BE2C (cell line): ENCODE measurements around the gene ABCD3.

Experiments
- DNase-seq: peaks from one replicate; pipeline ENCODE4 v3.0.0-alpha.2; 2020
- H3K27me3 ChIP-seq: fragments of 250-450 bp; sonication (Bioruptor Pico); 2 replicates; pipeline ENCODE4 v1.5.1; 2020; ENCODE audit warnings: mild to moderate bottlenecking
- H3K36me3 ChIP-seq: fragments of 250-450 bp; sonication (Bioruptor Pico); 2 replicates; pipeline ENCODE4 v1.5.1; 2020; ENCODE audit warnings: mild to moderate bottlenecking
- H3K4me1 ChIP-seq: fragments of 250-450 bp; sonication (Bioruptor Pico); 2 replicates; pipeline ENCODE4 v1.5.1; 2020
- H3K4me3 ChIP-seq: 2 replicates; pipeline ENCODE4 v1.5.1; 2011; ENCODE audit warnings: low read depth, low read length
- H3K9me3 ChIP-seq: fragments of 250-450 bp; sonication (Bioruptor Pico); 2 replicates; pipeline ENCODE4 v1.5.1; 2020
- TF ChIP-seq, protein P1 (sequence below): IDR thresholded peaks from 2 replicates; pipeline ENCODE4 v1.5.1; 2012; ENCODE audit warnings: mild to moderate bottlenecking, low read depth, low read length

ABCD3 gene

DNA sequence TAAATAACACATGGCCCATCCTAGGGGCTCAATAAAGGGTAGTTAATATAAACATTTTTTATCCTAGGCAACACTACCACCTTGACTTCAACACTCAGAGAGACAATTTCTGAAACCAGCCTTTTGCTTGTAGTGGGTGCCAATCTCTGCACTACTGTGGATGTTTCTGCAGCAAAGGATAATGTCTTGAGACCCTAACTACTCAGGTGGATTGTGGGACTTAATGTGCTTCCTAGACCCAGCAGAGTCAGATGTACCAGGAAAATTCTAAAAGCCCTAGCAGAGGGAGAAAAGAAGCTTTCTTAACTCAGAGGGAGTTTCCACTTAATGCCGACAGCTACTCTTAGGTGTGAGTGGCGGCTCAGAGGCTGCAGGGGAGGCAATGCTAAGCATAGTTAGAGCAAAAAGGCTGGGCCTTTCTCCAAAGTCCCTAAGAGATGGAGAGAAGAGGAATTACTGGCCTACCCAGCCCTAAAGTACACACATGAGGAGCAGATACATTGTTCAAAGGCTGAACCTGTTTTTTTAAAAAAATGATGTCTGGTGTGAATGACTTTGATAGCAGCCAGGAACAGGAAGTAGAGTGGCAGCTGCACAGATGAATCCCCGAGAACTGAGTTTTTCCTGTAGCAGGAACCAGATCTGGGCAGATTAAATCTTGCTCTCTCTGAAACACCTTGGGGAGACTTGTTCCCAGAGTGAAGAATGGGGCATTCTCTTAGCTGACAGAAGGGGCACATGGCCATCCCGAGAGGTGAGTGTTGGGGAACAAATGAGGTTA is 33.5 kb upstream of the ABCD3 start:
- TF ChIP-seq, protein P1, sequence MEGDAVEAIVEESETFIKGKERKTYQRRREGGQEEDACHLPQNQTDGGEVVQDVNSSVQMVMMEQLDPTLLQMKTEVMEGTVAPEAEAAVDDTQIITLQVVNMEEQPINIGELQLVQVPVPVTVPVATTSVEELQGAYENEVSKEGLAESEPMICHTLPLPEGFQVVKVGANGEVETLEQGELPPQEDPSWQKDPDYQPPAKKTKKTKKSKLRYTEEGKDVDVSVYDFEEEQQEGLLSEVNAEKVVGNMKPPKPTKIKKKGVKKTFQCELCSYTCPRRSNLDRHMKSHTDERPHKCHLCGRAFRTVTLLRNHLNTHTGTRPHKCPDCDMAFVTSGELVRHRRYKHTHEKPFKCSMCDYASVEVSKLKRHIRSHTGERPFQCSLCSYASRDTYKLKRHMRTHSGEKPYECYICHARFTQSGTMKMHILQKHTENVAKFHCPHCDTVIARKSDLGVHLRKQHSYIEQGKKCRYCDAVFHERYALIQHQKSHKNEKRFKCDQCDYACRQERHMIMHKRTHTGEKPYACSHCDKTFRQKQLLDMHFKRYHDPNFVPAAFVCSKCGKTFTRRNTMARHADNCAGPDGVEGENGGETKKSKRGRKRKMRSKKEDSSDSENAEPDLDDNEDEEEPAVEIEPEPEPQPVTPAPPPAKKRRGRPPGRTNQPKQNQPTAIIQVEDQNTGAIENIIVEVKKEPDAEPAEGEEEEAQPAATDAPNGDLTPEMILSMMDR, result no peak
- DNase-seq, result no peak
- Histone ChIP-seq H3K27me3 (no peaks in the 10 kb centered on the region), H3K4me1 (peaks cover 7% of the 10 kb centered on the region), H3K9me3 (no peaks in the 10 kb centered on the region), H3K36me3 (no peaks in the 10 kb centered on the region), H3K4me3 (no peak overlapping the region)

DNA sequence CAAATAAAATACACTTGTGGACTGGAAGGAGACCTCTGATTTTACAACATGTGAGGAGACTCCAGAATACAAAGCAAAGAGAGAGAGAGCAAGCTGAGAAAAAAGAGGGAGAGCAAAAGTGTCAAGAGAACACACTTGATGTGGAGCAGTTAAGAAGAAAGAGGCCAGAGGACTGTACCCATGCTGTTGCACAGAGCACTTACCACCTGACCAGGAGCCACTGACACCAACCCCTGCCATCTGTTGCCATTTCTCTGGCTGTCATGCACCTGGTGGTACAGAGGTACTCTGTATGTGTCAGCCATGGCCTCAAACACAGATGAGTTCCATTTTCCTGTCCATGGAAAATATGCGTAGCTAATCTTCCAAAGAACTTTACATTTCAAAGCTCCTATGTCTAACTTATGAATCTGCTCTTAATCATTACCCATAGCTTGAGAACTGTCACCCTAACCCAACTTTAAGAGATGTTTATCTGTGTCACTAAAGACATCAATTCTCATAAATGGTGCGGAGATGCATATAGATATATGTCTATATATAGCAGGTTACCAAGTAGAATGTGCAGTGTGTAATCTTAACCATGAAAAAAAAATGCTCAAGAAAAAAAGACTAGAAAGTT is 32.8 kb upstream of the ABCD3 start:
- Histone ChIP-seq H3K9me3 (no peaks in the 10 kb centered on the region), H3K36me3 (no peaks in the 10 kb centered on the region), H3K27me3 (no peaks in the 10 kb centered on the region), H3K4me1 (peaks cover 7% of the 10 kb centered on the region), H3K4me3 (no peak overlapping the region)
- TF ChIP-seq, protein P1, result no peak
- no peak for DNase-seq

DNA sequence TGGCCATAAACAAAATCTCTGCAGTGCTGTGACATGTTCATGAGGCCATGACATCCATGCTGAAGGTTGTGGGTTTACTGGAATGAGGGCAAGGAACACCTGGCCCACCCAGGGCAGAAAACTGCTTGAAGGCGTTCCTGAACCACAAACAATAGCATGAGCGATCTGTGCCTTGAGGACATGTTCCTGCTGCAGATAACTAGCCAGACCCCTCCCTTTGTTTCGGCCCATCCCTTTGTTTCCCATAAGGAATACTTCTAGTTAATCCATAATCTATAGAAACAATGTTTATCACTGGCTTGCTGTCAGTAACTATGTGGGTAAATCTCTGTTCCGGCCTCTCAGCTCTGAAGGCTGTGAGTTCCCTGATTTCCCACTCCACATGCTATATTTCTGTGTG is 28.9 kb upstream of the ABCD3 start:
- Histone ChIP-seq H3K4me3 (no peak overlapping the region), H3K36me3 (no peaks in the 10 kb centered on the region), H3K27me3 (no peaks in the 10 kb centered on the region), H3K4me1 (peaks cover 7% of the 10 kb centered on the region), H3K9me3 (no peaks in the 10 kb centered on the region)
- TF ChIP-seq, protein P1, result no peak
- no peak for DNase-seq

DNA sequence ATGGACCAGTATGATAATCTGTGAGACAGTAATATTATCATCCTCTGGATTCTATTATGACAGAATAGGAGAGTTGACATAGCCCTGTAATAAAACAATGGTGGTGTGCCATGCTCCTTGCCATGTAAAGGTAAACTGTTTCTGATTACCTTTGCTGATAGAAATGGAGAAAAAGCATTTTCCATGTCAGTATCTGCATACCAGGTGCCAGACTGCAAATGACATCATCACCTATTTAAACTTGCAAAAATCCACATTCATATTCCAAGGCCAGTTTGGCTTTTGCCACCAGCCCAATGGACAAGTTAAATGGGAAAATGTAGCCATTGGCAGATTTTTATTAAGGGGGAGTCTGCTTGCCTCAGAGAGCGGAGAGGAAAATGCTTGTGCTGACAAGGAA is 23.9 kb upstream of the ABCD3 start:
- H3K4me1 ChIP-seq, result no peaks in the 10 kb centered on the region
- TF ChIP-seq, protein P1, result no peak
- DNase-seq, result no peak
- H3K4me3 ChIP-seq, result no peak overlapping the region
- H3K27me3 ChIP-seq, result no peaks in the 10 kb centered on the region
- H3K9me3 ChIP-seq, result no peaks in the 10 kb centered on the region
- no peaks in the 10 kb centered on the region for H3K36me3 ChIP-seq

DNA sequence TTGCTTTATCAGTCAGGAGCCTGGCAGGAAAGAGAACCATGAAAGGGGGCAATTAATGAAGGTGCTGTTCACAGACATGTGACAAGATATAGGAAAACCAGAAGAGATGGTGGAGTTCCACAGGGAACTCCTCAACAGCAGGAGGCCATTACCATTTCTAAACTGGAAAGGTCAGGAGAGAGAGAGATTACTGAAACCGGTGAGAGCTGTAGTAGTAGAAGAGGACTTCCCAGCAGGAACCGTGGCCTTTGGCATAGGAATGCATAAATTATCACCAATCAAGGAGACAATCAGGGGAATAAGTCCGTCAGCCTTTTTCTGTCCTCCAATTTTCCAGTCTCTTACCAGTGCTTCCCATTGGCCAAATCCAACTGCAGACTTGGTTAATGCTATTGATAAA is 23.0 kb upstream of the ABCD3 start:
- no peaks in the 10 kb centered on the region for H3K4me1 ChIP-seq

More for the DNA sequence above, 23.0 kb upstream of the ABCD3 start:
- H3K36me3 ChIP-seq, result no peaks in the 10 kb centered on the region
- H3K4me3 ChIP-seq, result no peak overlapping the region
- H3K9me3 ChIP-seq, result no peaks in the 10 kb centered on the region
- TF ChIP-seq, protein P1, result no peak
- no peak for DNase-seq
- H3K27me3 ChIP-seq, result no peaks in the 10 kb centered on the region
